Hematopoietic multipotent progenitor cell treated with erythropoietin and hydrocortisone succinate and interleukin-3 and kit ligand, for 4 days (in vitro differentiated cells): ENCODE data around the gene RSF1.
A peak's percentile ranks its signal among the peaks of the same experiment; 100 is the strongest.

ENCODE experiments used
- DNase-seq: peaks from one replicate; pipeline ENCODE4 v3.0.0-alpha.2; 2015

The RSF1 gene

DNA sequence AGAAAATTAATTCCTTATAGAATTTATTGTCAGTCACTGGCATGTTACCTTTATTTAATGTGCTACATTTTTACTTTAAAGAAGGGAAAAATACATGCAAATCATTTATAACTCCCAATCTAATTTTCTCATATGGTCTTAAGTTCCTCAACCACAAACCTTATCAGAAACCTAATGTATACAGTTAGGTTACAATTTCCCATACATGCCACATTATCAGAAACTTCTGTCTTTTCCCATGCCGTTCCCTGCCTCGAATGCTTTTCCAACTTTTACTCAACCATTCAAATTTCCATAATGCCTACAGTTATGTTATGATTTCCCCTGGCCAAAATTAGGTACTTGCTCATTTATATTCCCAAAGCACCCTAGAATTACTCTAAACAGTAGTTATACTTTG is 13.5 kb downstream of the RSF1 start:
- peak; percentile 71 for DNase-seq

GRCh38 chr11:77806415-77806814 is 14.1 kb downstream of the RSF1 start:
- DNase-seq = no peak

GRCh38 chr11:77801477-77801876 is 19.0 kb downstream of the RSF1 start:
- no peak for DNase-seq

DNA sequence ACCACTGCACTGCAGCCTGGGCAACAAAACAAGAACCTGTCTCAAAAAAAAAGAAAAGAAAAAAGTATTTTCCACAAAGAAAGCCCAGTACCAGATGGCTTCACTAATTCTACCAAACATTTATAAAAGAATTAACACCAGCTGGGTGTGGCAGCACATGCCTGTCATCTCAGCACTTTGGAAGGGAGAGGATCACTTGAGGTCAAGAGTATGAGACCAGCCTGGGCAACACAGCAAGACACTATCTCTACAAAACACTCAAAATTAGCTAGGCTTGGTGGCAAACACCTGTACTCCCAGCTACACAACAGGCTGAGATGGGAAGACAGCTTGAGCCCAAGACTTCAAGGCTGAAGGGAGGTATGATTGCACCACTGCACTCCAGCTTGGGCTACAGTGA is 20.1 kb downstream of the RSF1 start:
- DNase-seq = peak; percentile 44

- DNase-seq = no peak
These were observed 21.2 kb downstream of the RSF1 start for GRCh38 chr11:77799338-77799737.

DNA sequence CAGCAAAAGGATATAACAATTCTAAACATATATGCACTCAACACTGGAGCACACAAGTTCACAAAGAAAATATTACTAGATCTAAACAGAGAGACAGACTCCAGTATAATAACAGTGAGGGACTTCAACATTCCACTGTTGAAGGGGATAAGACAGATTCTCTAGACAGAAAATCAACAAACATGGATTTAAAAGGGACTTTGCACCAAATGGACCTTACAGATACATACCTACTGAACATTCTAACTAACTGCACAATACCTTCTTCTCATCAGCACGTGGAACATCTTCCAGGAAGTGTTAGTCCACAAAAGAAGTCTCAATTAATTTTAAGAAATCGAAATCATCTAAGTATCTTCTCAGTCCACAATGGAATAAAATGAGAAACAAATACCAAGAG is 26.6 kb downstream of the RSF1 start:
- no peak for DNase-seq

DNA sequence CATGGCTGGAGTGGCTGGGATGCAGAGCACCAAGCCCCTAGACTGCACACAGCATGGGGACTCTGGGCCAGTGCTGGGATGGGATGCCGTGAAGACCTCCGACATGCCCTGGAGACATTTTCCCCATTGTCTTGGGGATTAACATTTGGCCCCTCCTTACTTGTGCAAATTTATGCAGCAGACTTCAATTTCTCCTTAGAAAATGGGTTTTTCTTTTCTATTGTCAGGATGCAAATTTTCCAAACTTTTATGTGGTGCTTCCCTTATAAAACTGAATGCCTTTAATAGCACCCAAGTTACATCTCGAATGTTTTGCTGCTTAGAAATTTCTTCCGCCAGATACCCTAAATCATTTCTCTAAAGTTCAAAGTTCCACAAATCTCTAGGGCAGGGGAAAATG is 29.2 kb downstream of the RSF1 start:
- DNase-seq = no peak

GRCh38 chr11:77789731-77790476 is 30.6 kb downstream of the RSF1 start:
- no peak for DNase-seq

DNA sequence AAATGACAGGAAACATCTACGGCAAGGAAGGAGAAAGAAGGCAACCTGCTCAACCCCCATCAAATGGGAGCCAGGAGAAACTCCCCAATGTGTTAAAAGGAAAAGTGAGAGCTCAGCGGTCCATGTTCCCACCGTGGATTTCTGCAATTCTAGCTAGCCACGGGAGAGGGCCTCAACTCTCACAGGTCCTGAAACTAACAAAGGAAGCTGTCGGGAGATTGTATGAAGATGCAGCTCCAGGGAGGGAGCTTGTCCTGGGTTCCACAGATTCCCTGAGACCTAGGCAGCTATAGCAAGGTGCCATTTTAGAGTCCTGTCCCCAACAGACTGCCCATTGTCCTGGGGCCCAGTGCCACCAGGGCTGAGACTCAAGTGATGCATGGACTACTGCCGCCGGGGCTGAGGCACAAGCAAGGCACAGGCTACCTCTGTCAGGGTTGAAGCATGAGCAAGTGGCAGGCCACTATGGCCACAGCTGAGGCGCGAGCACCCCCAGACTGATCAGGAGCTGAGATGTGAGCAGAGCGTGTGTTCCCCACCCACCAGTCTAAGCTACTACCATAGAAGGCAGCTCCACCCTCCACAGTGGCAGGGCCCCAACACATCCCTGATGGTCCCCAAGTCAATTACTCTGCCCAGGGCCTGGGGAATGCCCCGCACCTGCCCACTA is 31.3 kb downstream of the RSF1 start:
- DNase-seq = no peak

DNA sequence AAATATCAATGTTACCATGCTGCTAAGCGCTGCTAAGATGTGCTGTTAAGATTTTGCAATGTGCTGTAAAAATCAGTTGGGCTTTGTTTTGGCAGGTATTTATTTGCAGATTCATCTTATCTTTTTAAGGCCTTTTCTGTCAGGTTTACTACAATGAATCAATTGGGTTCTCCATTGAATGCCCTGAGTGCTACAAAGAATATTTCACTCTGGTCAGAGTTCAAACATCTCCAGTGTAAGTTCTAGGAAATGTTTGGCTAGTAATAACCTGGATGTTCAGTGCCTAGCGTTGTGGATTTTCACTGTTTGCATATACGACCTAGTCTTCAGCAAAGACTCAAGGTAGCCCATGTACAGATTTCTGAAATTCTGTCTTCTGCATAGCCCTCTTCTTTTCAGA is 36.0 kb downstream of the RSF1 start:
- no peak for DNase-seq

- DNase-seq = no peak
These were observed 37.5 kb downstream of the RSF1 start for GRCh38 chr11:77783025-77783424.

- peak; percentile 59 for DNase-seq
These were observed 40.6 kb downstream of the RSF1 start for GRCh38 chr11:77779935-77780334.

GRCh38 chr11:77778549-77778948 is 42.0 kb downstream of the RSF1 start:
- DNase-seq = no peak

DNA sequence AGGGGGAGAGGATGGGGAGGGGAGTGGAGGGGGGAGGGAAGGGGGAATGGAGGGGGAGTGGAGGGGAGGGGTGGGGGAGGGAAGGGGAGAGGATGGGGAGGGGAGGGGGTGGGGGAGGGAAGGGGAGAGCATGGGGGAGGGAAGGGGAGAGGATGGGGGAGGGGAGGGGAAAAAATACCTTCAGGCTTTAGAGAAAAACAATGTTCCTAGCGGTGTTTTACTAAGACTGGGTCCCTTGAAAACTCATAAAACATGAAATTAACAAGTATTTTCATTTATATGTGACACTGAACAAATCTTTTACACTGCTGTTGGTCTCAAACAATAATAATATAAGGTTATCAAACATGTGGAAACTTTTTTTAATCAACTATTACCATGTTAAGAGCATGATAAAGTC is 42.4 kb downstream of the RSF1 start:
- no peak for DNase-seq

- peak; percentile 68 for DNase-seq
These were observed 44.1 kb downstream of the RSF1 start for GRCh38 chr11:77776455-77776854.

DNA sequence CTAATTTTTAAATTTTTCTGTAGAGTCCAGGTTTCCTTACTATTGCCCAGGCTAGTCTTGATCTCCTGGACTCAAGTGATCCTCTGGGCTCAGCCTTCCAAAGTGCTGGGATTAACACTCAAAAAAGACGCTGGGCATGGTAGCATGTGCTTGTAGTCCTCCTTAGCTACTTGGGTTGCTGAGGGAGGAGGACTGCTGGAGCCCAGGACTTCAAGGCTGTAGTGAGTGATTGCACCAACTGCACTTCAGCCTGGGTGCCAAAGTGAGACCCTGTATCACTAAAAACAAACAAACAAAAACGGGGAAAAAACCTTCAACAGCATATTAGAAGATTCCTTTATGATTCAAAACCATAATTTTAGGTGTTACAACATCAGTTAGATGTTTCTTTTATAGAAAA is 44.6 kb downstream of the RSF1 start:
- no peak for DNase-seq

DNA sequence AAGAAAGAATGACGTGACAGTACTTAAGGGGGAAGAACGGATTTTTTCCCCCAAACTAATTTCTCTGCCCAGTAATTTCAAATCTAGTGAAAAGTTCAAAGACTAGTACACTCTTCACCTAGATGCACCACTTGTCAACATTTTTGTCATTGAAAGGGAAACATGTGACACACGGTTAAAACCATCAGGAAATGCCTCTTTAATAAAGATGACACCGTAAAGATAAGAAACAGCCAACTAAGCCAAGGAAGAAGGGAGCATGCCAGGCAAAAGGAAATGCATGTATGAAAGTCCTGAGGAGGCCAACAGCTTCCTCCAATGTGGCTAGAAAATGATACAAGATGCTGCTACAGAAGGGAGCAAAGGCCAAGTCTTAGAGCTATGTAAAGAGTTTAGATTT is 49.4 kb downstream of the RSF1 start:
- DNase-seq = peak; percentile 34

- no peak for DNase-seq
These were observed 49.9 kb downstream of the RSF1 start for GRCh38 chr11:77770629-77771028.

DNA sequence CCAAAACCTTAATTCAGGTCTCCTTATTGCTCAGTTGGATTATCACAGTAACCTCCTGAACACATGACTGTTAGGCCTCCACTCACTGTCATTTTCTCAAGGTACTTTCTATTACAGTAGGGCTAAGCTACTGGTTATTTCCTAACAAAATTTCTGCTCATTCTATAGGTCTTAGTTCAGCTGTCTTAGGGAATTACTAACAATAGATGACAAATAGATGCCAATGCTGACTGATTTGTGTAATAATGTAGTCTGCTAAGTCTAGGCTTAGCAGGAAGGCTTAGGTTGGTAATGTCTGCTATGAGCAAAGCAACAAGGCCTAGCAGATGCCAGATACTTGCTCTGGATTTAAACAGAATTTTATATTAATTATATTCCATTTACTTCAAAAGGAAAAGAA is 58.1 kb downstream of the RSF1 start:
- DNase-seq = no peak

DNA sequence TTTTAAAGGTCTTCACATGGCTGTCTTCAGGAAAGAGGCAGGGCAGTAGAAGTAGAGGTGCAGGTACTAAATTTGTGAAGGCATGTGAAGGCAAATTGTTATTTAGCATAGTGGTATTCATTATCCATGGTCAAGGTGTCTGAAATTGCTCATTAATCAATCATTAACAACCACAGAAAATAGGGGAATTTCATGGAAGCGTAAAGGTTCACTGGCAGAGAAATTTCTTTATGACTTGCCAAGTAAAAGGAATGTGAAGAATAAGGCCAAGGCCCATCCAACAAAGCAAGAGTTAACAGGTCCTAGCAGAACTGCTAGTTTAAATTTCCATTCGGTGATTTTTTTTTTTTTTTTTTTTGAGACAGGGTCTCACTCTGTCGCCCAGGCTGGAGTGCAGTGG is 59.0 kb downstream of the RSF1 start:
- no peak for DNase-seq

DNA sequence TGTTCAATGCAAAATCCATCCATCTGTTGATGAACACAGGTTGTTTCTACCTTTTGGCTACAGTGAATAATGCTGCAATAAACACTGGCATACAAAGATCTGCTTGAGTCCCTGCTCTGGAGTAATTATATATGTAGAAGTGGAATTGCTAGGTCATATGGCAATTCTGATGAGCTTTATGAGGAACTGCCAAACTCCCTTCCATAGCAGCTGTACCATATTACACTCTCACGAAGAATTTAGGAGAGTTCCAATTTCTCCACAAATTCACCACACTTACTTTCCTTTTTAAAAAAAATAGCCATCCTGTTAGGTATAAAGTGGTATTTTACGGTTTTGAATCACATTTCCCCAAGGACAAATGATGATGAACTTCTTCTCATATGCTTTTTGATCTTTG is 62.2 kb downstream of the RSF1 start:
- no peak for DNase-seq

- DNase-seq = no peak
These were observed 67.3 kb downstream of the RSF1 start for GRCh38 chr11:77753230-77753629.

- DNase-seq = no peak
These were observed 68.0 kb downstream of the RSF1 start for GRCh38 chr11:77752516-77752915.

GRCh38 chr11:77750394-77751156 is 69.9 kb downstream of the RSF1 start:
- no peak for DNase-seq
